Measurements from ENCODE around the gene C2orf74.

The C2orf74 gene

GRCh38 chr2:61184263-61184662 lies 22.3 kb downstream of the C2orf74 start:
- TF ChIP-seq TAF1 (IDR thresholded peaks at IDR 0.05; ENCODE audit: low read depth) (no peak), REST (IDR thresholded peaks at IDR 0.05; ENCODE audit: low read depth) (no peak), YY1 (IDR thresholded peaks at IDR 0.05; ENCODE audit: low read depth) (no peak)

DNA sequence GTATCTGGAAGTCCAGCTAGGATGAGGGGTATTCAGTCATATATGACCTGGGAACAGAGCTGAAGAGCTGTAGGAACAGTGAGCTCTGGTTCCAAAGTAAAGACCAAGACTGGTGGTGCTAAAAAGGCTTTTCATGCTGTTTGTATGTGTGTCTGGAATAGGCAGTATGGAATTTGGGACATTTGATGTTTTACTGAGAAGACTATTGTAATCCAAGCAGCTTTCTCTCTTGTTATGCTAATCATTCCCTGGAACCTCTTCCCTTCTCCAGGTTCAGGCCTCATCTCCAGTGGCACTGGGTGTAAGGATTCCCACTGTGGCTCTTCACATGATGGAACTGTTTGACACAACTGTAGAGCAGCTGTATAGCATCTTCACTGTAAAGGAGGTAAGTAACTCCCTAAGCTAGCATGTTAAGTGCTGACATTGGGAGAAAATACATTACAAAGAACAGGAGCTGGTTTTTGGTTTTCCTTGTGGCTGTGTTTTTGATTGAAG lies 23.3 kb downstream of the C2orf74 start:
- TF ChIP-seq, protein P1, sequence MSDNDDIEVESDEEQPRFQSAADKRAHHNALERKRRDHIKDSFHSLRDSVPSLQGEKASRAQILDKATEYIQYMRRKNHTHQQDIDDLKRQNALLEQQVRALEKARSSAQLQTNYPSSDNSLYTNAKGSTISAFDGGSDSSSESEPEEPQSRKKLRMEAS (IDR thresholded peaks at IDR 0.05): no peak
- TF ChIP-seq FOXM1 (IDR thresholded peaks at IDR 0.05; ENCODE audit: borderline replicate concordance, low read depth) (no peak), TAF1 (IDR thresholded peaks at IDR 0.05; ENCODE audit: low read depth) (no peak), TEAD4 (IDR thresholded peaks at IDR 0.05) (no peak), CREB1 (IDR thresholded peaks at IDR 0.05; ENCODE audit: low read depth) (no peak), YY1 (IDR thresholded peaks at IDR 0.05; ENCODE audit: low read depth) (no peak), RAD21 (IDR thresholded peaks at IDR 0.05; ENCODE audit: low read depth) (no peak), CEBPB (IDR thresholded peaks at IDR 0.05) (no peak), NFIC (IDR thresholded peaks at IDR 0.05) (no peak), EGR1 (IDR thresholded peaks at IDR 0.05) (no peak), REST (IDR thresholded peaks at IDR 0.05; ENCODE audit: low read depth) (no peak), EP300 (IDR thresholded peaks at IDR 0.05; ENCODE audit: borderline replicate concordance) (no peak)

- TF ChIP-seq TAF1 (IDR thresholded peaks at IDR 0.05; ENCODE audit: low read depth): no peak
- no peak for TF ChIP-seq TEAD4 (IDR thresholded peaks at IDR 0.05)
- no peak for TF ChIP-seq FOXM1 (IDR thresholded peaks at IDR 0.05; ENCODE audit: borderline replicate concordance, low read depth)
- no peak for TF ChIP-seq TCF12 (IDR thresholded peaks at IDR 0.05; ENCODE audit: low read depth)
- no peak for TF ChIP-seq RAD21 (IDR thresholded peaks at IDR 0.05; ENCODE audit: low read depth)
- TF ChIP-seq CREB1 (IDR thresholded peaks at IDR 0.05; ENCODE audit: low read depth): no peak
- no peak for TF ChIP-seq USF1 (IDR thresholded peaks at IDR 0.05)
Measured at GRCh38 chr2:61187085-61187484, 25.1 kb downstream of the C2orf74 start.

DNA sequence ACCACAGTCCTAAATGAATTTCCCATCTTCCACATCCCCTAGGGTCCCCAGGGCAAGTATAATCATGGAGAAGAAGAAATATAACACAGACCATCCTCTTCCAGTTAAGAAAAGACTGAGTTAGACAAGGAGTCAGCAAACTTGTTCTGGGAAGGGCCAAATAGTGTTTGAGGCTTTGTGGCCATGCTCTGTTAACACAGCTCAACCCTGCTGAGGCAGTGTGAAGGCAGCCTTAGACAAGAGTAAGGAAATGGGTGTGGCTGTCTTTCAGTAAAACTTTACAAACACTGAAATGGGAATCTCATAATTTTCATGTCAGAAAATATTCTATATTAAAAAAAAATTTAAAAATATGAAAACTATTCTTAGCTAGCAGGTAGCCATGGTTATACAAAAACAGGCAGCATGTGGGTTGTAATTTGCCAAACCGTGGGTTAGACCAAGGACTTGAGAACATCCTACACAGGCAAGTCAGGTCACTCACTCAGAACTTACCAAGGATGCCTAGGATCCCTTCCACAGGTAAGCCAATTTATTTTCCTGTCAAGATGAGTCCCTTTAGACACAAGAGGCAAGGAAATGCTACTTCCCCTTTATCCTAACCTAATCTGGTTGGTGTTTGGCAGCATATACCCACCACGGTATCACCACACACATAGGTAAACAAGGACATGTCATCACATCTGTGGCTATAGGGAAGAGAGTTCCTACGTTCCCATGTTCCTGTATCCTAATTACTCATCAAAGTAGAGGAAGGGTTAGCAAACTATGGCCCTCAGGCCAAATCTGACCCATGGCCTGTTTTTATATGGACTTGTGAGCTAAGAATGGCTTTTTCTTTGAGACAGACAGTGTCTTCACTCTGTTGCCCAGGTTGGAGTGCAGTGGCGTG lies 31.9 kb downstream of the C2orf74 start:
- TF ChIP-seq TCF12 (IDR thresholded peaks at IDR 0.05; ENCODE audit: low read depth) (no peak), USF1 (IDR thresholded peaks at IDR 0.05) (no peak), ZBTB7A (IDR thresholded peaks at IDR 0.05; ENCODE audit: low read depth) (no peak), RAD21 (IDR thresholded peaks at IDR 0.05; ENCODE audit: low read depth) (no peak), NFIC (IDR thresholded peaks at IDR 0.05) (no peak), TEAD4 (IDR thresholded peaks at IDR 0.05) (no peak), YY1 (IDR thresholded peaks at IDR 0.05; ENCODE audit: low read depth) (no peak), EP300 (IDR thresholded peaks at IDR 0.05; ENCODE audit: borderline replicate concordance) (no peak), CEBPB (IDR thresholded peaks at IDR 0.05) (no peak), TAF1 (IDR thresholded peaks at IDR 0.05; ENCODE audit: low read depth) (no peak), REST (IDR thresholded peaks at IDR 0.05; ENCODE audit: low read depth) (no peak), CREB1 (IDR thresholded peaks at IDR 0.05; ENCODE audit: low read depth) (no peak), EGR1 (IDR thresholded peaks at IDR 0.05) (no peak), FOXM1 (IDR thresholded peaks at IDR 0.05; ENCODE audit: borderline replicate concordance, low read depth) (no peak)
- TF ChIP-seq, protein P1 (IDR thresholded peaks at IDR 0.05): no peak

All from Ishikawa (cell line).